GM12801 (cell line): ENCODE data around the gene APOL3.

Source experiments
- TF ChIP-seq, protein P1 (sequence below): IDR thresholded peaks from one replicate; pipeline ENCODE4 v1.5.1; 2011; ENCODE audit warnings: control low read depth; ENCODE audit not compliant: insufficient read length; ENCODE audit errors: extremely low read depth

Gene APOL3

DNA sequence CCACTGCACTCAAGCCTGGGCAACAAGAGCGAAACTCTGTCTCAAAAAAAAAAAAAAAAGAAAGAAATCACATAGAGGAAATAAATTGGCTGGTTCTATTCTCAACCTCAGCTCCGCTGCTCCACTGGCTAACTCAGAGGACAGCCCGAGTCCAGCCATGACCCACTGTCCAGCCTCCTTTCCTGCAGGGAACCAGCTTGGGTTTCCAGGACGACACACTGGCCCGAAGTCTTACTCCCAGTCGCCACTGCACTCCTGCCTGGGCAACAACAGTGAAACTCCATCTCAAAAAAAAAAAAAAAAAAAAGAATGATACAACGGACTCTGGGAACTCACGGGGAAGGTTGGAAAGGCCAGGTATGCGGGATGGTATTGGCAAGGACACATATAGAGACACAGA is 31.5 kb downstream of the APOL3 start:
- TF ChIP-seq, protein P1, sequence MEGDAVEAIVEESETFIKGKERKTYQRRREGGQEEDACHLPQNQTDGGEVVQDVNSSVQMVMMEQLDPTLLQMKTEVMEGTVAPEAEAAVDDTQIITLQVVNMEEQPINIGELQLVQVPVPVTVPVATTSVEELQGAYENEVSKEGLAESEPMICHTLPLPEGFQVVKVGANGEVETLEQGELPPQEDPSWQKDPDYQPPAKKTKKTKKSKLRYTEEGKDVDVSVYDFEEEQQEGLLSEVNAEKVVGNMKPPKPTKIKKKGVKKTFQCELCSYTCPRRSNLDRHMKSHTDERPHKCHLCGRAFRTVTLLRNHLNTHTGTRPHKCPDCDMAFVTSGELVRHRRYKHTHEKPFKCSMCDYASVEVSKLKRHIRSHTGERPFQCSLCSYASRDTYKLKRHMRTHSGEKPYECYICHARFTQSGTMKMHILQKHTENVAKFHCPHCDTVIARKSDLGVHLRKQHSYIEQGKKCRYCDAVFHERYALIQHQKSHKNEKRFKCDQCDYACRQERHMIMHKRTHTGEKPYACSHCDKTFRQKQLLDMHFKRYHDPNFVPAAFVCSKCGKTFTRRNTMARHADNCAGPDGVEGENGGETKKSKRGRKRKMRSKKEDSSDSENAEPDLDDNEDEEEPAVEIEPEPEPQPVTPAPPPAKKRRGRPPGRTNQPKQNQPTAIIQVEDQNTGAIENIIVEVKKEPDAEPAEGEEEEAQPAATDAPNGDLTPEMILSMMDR = no peak

DNA sequence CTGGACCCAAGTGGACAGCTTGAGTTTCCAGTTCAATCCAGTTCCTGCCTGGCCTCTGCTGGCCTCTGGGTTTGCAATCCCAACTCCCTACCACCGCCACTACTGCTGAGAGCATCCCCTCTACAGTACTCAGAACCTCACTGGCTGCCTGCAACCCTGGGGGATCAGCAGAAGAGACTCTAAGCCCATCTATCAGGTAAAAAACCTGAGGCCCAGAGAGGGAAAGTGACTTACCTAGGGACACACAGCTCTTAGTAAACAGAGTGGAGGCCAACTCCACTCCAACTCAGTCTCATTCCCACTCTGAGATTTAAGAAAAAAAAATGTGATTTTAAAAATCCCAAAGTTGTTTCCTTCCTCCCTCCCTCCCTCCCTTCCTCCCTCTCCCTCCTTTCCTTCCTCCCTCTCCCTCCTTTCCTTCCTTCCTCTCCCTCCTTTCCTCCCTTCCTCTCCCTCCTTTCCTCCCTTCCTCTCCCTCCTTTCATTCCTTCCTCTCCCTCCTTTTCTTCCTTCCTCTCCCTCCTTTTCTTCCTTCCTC is 34.5 kb downstream of the APOL3 start:
- TF ChIP-seq, protein P1 = no peak

DNA sequence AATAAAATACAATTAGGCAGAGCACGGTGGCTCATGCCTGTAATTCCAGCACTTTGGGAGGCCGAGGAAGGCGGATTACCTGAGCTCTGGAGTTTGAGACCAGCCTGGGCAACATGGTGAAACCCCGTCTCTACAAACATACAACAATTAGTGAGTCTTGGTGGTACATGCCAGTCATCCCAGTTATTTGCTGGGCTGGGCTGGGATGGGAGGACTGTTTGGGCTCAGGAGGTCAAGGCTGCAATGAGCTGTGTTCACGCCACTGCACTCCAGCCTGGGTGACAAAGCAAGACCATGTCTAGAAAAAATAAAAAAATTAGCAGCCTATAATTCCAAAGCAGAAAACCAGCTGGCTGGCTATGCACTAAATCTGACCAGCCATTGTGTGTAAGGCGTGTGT is 35.1 kb downstream of the APOL3 start:
- TF ChIP-seq, protein P1 = no peak

DNA sequence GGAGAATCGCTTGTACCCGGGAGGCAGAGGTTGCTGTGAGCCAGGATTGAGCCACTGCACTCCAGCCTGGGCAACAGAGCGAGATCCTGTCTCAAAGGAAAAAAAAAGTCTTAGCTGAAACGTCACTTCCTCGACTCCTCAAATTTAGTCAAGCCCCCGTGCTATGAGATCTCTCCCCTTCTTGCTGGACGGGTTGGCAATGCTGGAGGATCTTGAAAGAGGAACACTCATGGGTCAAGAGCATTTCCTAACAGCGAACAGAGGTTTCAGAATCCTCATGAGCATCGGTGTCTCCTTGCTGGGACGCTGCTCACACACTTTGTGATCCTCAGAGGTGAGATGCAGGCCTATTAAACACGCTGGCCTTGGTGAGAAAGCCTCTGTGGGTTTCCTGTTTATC is 35.9 kb downstream of the APOL3 start:
- TF ChIP-seq, protein P1 = no peak

DNA sequence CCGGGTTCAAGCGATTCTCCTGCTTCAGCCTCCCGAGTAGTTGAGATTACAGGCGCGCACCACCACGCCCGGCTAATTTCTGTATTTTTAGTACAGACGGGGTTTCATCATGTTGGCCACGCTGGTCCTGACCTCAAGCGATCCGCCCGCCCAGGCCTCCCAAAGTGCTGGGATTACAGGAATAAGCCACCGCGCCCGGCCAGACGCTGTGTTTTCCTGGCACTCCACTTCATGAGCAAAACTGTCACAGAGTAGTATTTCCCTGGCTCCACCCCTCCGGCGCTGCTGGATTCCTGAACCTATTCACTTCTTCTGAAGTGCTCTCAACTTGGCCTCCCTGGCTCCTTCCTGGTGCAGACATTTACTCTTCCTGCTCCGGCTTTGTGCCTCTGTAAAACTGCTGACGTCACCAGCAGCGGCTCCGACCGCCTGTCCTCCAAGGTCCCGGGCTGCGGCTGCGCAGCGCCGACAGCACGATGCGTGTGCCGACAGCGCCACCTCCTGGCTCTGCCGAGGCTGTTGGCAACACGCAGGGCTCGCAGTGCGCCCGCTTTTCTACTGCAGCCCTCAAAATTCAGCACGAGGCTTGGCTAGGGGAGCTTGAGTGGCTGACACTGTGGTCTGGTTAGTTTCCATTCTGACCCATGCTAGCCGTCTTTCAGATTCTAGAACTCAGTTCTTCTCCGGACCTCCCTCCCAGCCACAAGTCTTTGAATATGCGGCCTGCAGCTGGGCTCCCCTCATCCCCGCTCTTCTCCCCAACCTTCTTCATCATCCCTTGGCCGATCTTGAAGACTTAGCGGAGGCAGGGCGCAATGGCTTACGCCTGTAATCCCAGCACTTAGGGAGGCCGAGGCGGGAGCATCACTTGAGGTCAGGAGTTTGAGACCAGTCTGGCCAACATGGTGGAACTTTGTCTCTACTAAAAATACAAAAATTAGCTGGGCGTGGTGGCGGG is 36.6 kb downstream of the APOL3 start:
- TF ChIP-seq, protein P1 = peak; percentile 73

DNA sequence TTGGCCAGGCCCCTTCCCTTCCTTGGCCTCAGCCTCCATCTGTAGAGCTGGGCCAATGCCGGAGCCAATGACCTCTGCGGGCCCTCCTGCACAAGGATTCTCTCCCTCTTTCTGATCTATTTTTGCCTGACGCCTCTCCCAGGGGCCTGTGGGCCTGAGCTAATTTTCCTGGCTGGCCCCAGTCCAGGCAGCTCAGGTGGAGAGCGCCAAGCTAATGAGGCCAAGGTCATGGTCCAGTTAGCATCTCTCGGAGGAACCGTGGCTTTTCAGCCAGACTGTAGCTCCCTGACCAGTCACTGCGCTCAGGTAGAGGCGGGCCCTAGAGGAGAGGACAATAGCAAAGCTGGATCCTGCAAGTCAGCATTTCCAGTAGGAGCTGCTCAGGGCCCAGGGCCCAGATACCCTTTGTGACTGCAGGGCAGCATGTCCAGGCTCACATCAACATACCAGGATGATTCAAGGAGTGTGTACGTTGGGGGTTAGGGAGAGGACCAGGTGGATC is 43.5 kb downstream of the APOL3 start:
- TF ChIP-seq, protein P1 = no peak

DNA sequence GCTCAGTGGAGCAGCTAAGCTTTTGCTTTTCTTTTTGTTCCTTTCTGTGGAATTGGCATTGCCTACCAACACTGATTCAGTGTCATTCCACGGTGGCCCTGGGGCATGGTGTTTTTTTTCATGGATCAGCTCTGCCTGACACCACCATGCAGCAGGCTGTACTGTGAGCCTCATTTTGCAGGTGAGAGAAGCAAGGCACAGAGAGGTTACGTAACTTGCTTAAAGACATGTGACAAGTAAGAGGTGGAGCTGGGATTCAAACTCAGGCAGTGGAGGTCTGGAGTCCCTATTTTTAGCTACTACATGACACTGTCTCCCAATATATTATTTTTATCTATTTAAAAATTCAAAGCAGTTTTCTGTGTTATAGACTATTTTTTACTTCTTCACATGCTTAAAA is 44.4 kb downstream of the APOL3 start:
- TF ChIP-seq, protein P1 = no peak
